Mesodermal cell (in vitro differentiated cells): Measurements from ENCODE around the gene SKA2. TPM values are rescaled to one million over a fixed set of nuclear protein-coding genes. Genes with fewer than 3 reads are reported as not detected.
A peak's percentile ranks its signal among the peaks of the same experiment; 100 is the strongest.
"Not testable (repeated sequence)": the region's sequence is repeated elsewhere in the genome, so short reads cannot be mapped to it uniquely, and the experiment has no call there.

ENCODE experiments used
- H3K27ac ChIP-seq: 2 replicates; pipeline ENCODE4 v1.7.0; 2013; ENCODE audit warnings: mild to moderate bottlenecking, low read depth, low read length, moderate library complexity; ENCODE audit not compliant: severe bottlenecking
- H3K36me3 ChIP-seq: 2 replicates; pipeline ENCODE4 v1.7.1; 2013; ENCODE audit warnings: mild to moderate bottlenecking, low read length, moderate library complexity; ENCODE audit not compliant: control insufficient read depth, insufficient read depth
- H3K4me1 ChIP-seq: one replicate; pipeline ENCODE4 v1.7.1; 2013; ENCODE audit warnings: mild to moderate bottlenecking, low read length; ENCODE audit not compliant: insufficient read depth, control insufficient read depth, poor library complexity, severe bottlenecking
- H3K4me3 ChIP-seq: 2 replicates; pipeline ENCODE4 v1.7.0; 2013; ENCODE audit warnings: low read length, control low read depth, mild to moderate bottlenecking; ENCODE audit not compliant: insufficient read depth, poor library complexity, severe bottlenecking; ENCODE audit errors: extremely low read depth
- H3K9me3 ChIP-seq: 2 replicates; pipeline ENCODE4 v1.7.1; 2013; ENCODE audit warnings: mild to moderate bottlenecking, low read length, moderate library complexity; ENCODE audit not compliant: control insufficient read depth
- WGBS, 2 experiments: methylation state at CpG; one replicate each; pipeline ENCODE4 v1.1.5; 2013; ENCODE audit warnings: missing lambda C conversion rate in 2 of 2; ENCODE audit not compliant: insufficient coverage in 2 of 2; 5-methylcytosine and 5-hydroxymethylcytosine counted together
- polyA plus RNA-seq, 2 experiments: library from polyadenylated mRNA; stranded (reverse); fragments of 50-300 nt; gene quantifications; one replicate each; pipeline ENCODE4 v1.2.3, GENCODE V29; 2013

The SKA2 gene
- polyA plus RNA-seq (2013, experiment 1 of 2): 82.7 TPM
- polyA plus RNA-seq (2013, experiment 2 of 2): 106 TPM

GRCh38 chr17:59154721-59155438, at the start of gene SKA2:
SKA2 (minus strand) TSS chr17:59155186; CDS start chr17:59155163, 23 bp downstream.
- Histone ChIP-seq H3K4me1 (peaks cover 5% of the 10 kb centered on the region), H3K9me3 (no peaks in the 10 kb centered on the region), H3K27ac (peak within 1 kb of the TSS; percentile 99), H3K36me3 (peaks cover 12% of the 10 kb centered on the region), H3K4me3 (peak within 1 kb of the TSS; percentile 68)
- 0 to 1% methylated on average over 22 to 27 of the region's 39 CpGs for WGBS, 2 experiments

GRCh38 chr17:59202320-59202719, 47.3 kb upstream of the SKA2 start:
- H3K4me3 ChIP-seq: no peak overlapping the region
- no peak overlapping the region for H3K27ac ChIP-seq
- H3K9me3 ChIP-seq: no peaks in the 10 kb centered on the region
- no peaks in the 10 kb centered on the region for H3K4me1 ChIP-seq
- WGBS, 2 experiments: no CpG with 5 or more reads among the region's 1 CpG
- H3K36me3 ChIP-seq: peaks cover 71% of the 10 kb centered on the region

DNA sequence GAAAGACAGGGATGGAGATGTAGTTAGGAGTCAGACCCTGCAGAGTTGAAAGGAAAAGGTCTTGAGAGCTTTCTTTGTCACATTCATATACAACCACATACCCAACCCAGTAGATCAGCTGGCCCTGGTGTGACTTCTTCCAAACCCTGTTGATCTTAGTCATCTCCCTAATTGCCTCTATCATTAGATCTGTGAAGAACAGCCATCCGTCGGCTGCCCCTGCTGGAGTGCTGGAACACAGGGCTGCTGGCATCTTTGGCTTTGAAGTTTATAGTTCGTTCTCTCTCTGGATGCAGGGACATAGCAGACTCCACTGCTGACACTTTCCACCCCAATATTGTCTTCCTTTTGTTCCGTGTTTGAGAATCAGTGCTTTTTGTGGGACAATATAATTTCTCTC, 44.4 kb upstream of the SKA2 start:
- H3K27ac ChIP-seq: no peak overlapping the region
- 97% methylated on average over 2 to 4 of the region's 4 CpGs for WGBS, 2 experiments
- no peaks in the 10 kb centered on the region for H3K4me1 ChIP-seq
- H3K9me3 ChIP-seq: no peaks in the 10 kb centered on the region
- H3K4me3 ChIP-seq: no peak overlapping the region
- peaks cover 96% of the 10 kb centered on the region for H3K36me3 ChIP-seq

GRCh38 chr17:59193336-59193862, 38.4 kb upstream of the SKA2 start:
- WGBS, 2 experiments: 83 to 100% methylated on average over 1 of the region's 3 CpGs
- no peak overlapping the region for H3K4me3 ChIP-seq
- H3K36me3 ChIP-seq: peaks cover 97% of the 10 kb centered on the region
- no peaks in the 10 kb centered on the region for H3K4me1 ChIP-seq
- no peak overlapping the region for H3K27ac ChIP-seq
- no peaks in the 10 kb centered on the region for H3K9me3 ChIP-seq

GRCh38 chr17:59190806-59191205, 35.8 kb upstream of the SKA2 start:
- Histone ChIP-seq H3K36me3 (peaks cover 95% of the 10 kb centered on the region), H3K4me3 (no peak overlapping the region), H3K9me3 (no peaks in the 10 kb centered on the region), H3K27ac (no peak overlapping the region), H3K4me1 (no peaks in the 10 kb centered on the region)
- WGBS, 2 experiments: 100% methylated on average over 1 of the region's 2 CpGs

DNA sequence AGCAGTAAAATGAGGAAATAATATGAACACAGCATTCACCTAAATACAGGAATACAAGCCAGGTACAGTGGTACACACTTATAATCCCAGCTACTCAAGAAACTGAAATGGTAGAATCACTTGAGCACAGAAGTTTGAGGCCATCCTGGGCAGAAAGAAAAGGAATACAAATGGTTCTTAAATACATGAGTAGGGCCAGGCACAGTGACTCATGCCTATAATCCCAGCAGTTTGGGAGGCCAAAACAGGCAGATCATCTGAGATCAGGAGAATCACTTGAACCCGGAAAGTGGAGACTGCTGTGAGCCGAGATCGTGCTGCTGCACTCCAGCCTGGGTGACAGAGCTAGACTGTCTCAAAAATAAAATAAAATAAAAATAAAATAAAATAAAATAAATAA, 31.9 kb upstream of the SKA2 start:
- WGBS, 2 experiments: 86% methylated on average over 1 of the region's 3 CpGs; no CpG with 5 or more reads in 1 of the 2 experiments
- peaks cover 89% of the 10 kb centered on the region for H3K36me3 ChIP-seq
- no peak overlapping the region for H3K27ac ChIP-seq
- no peak overlapping the region for H3K4me3 ChIP-seq
- H3K9me3 ChIP-seq: no peaks in the 10 kb centered on the region
- no peaks in the 10 kb centered on the region for H3K4me1 ChIP-seq

DNA sequence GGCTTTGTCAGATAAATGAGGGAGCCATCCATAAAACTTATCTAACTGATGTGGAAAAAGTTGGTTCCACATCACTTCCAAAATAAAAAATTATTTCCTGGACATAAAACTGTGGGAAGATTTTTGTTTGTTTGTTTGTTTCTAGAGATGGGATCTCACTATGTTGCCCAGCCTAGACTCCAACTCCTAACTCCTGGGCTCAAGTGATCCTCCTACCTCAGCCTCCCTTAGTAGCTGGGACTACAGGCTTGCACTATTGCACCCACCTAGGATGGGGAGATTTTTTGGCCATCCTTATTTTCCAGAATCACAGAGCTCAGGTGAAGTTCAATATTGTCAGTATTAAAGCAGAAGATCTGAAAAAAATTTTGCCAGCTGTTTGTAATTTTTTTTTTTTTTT, 31.0 kb upstream of the SKA2 start:
- Histone ChIP-seq H3K9me3 (no peaks in the 10 kb centered on the region), H3K27ac (no peak overlapping the region), H3K36me3 (peaks cover 88% of the 10 kb centered on the region), H3K4me1 (no peaks in the 10 kb centered on the region), H3K4me3 (no peak overlapping the region)

- no peaks in the 10 kb centered on the region for H3K9me3 ChIP-seq
- H3K4me3 ChIP-seq: no peak overlapping the region
- H3K27ac ChIP-seq: no peak overlapping the region
- no peaks in the 10 kb centered on the region for H3K4me1 ChIP-seq
- H3K36me3 ChIP-seq: peaks cover 69% of the 10 kb centered on the region
- 94 to 96% methylated on average over 7 to 8 of the region's 9 CpGs for WGBS, 2 experiments
Measured at GRCh38 chr17:59181481-59181880, 26.5 kb upstream of the SKA2 start.

DNA sequence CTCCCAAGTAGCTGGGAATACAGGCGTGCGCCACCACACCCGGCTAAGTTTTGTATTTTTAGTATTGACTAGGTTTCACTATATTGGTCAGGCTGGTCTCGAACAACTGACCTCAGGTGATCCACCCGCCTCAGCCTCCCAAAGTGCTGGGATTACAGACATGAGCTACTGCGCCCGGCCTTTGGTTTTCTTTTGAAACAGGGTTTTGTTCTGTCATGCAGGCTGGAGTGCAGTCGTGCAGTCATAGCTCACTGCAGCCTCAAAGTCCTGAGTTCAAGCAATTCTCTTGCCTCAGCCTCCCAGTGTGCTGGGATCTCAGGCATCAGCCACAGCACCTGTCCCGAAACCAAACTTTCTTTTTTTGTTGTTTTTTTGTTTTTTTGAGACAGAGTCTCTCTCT, 25.6 kb upstream of the SKA2 start:
- 93 to 95% methylated on average over 6 to 8 of the region's 9 CpGs for WGBS, 2 experiments
- Histone ChIP-seq H3K9me3 (no peaks in the 10 kb centered on the region), H3K36me3 (peaks cover 62% of the 10 kb centered on the region), H3K4me1 (no peaks in the 10 kb centered on the region), H3K4me3 (no peak overlapping the region), H3K27ac (no peak overlapping the region)

DNA sequence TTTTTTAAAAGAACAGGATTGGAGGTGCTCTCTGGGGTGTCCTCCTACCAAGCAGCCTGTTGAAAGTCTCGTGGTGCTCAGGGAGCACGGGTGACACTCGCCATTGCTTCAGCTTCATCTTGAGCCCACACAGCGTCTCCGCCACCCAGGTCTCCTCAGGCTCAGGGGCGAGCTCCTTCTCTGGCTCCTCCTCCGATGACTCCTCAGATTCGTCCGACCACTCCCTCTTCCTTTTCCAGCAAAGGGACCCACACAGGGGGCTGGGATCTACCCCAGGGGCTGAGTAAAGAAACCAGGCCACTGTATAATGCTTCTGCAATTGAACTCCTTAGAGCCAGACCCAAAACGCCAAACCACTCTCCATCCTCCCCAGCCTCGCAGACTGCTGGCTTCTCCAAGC, 24.6 kb upstream of the SKA2 start:
- H3K4me3 ChIP-seq, H3K4me1 ChIP-seq, H3K27ac ChIP-seq, H3K9me3 ChIP-seq: not testable (repeated sequence)
- H3K36me3 ChIP-seq: peaks cover 62% of the 10 kb centered on the region
- WGBS, 2 experiments: 90 to 100% methylated on average over 4 to 9 of the region's 11 CpGs

DNA sequence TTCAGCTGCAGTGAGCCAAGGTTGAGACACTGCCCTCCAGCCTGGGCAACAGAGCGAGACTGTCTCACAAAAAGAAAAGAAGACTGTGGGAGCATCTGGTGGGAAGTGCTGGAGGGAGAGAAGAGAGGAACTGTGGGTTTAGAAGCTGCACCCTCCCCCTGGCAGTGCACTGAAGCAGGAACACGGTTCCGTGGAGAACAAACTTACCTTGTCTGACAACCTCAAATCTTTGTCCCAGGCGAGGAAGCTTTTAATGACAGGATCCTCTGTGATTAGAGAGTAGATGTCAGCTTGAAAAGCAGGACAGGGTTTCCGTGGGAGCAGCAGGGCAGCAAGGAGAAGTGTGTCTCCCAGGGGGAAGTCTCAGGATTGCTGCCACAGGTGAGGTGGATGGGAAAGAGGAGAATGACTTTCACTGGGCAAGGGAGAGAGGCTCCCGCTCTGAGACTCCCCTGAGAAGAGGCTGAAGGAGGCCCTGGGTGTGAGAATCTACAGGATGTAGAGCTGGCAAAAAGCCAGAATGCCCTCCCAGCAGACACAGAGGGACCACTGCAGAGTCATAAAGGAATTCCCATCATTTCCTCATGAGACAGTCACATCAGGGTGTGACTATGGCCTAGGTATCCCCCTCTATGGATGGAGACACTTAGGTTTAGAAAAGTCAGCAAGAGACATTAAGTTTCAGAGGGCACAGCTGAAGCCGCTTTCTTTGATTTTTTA, 23.4 kb upstream of the SKA2 start:
- WGBS, 2 experiments: 88 to 97% methylated on average over 3 to 5 of the region's 7 CpGs
- H3K4me3 ChIP-seq: no peak overlapping the region
- peaks cover 65% of the 10 kb centered on the region for H3K36me3 ChIP-seq

More for the DNA sequence above, 23.4 kb upstream of the SKA2 start:
- no peaks in the 10 kb centered on the region for H3K4me1 ChIP-seq
- no peak overlapping the region for H3K27ac ChIP-seq
- no peaks in the 10 kb centered on the region for H3K9me3 ChIP-seq
